ENCODE measurements around the gene STX2.

Gene STX2

DNA sequence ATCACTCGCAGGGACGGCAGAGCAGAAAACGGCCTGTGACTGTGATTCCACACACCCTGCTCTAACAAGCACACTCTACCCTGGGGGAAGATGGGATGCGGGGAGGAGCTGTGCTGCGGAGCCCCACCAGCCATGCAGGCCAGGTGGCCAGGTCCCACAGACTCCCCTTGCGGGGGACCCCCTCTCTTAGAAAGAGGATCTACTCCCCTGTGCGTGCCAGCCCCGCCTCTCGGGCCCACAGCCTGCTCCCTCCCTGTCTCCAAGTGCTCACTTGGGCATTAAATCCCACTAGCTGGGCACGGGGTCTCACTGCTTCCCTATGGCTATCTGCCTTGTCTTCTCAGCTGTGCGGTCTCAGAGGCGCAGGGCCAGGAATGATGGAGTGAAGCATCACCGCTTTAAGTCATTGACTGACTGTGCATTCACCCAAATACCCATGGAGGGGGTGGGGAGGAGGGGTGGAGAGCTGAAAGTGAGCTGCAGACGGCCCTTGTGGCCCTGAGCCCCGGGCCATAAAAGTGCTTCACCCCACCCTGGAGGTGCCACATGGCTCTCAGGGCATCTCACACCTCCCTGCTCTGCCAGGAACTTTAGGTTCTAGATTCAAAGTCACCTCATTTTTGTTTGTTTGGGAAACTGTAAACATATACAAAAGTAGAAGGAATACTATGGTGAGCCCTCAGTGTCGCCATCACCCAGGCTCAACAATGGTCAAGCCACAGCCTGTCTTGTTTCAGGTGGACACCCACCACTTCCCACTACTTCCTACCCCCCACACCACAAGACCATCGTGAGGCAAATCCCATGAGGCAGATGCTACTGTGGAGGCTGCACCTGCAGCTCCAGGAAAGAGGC, 9.4 kb downstream of the STX2 start:
- DNase-seq: no peak

DNA sequence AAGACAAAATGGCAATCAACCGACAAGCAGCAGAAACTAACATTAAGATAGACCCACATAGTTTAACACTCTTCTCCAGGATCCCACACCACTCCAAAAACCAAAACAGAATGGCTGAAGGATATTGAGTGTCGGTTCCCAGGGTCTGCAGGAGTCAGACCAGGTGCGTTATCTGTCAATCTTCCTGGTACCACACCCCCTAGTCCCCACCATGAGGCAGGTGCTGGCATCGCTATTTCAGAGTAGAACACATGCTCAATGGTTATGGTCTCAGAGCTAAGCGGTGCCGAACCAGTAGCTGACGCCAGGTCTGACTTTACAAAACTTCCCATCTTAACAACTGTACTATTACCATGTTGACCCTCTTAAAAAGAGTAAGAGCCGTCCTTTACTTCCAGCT, 10.2 kb downstream of the STX2 start:
- no peak for DNase-seq

DNA sequence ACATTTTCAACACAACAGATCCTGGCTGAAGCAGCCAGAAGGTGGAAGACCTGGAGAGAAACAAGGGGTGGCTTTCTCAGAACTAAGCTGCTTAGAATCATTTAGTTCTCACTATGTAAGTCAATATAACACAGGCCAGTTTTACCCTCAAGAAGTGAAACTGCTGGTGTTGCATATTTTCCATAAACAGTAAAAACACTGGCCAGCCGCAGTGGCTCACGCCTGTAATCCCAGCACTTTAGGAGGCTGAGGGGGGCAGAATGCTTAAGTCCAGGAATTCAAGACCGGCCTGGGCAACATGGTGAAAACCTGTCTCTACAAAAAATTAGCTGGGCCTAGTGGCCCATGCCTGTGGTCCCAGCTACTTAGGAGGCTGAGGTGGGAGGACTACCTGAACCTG, 11.6 kb downstream of the STX2 start:
- DNase-seq: no peak

DNA sequence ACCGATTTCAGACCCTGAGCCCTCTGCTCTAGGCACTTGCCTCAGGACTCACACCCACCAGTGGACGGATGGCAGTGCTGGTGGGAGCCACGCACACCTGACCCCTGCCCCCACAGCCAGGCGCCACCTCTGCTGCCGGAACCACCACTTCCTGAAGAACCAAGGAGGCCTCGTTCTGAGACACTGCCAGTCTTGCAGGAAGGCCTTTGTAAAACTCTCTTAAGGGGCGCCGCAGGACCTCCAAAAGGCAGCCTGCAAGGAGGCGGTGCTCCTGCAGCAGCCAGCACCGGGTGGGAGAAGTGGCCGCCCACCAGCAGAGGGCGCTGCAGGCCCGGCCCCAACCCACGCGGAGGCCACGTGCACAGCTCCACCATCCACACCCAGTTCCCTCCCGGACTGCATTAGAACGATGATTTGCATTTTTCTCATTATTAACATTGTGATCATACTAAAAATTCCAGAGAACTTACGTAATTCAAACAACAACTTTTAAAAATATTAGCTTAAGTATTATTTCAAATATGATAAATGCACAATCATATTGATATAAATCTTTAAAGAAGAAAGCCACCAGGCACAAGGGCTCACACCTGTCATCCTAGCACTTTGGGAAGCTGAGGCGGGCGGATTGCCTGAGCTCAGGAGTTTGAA, 12.8 kb downstream of the STX2 start:
- DNase-seq: peak; percentile 67 to 72

DNA sequence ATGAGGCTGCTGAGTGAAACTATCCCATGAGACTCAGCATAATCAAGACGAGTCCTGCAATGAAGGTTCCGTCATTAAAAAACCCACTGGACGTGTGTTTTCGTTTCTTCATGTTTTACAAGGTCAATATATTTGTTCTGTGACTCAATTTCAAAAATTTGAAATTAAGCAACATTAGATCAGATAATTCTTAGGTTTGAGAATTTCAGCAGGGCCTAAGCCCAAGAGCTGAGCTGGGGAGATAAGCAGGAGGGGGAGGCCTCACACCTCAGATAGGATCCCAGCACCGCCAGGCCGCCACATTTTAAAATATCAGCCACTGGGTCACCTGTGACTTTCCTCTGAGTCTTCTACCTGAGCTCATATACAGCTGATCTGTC, 13.3 kb downstream of the STX2 start:
- DNase-seq: no peak

DNA sequence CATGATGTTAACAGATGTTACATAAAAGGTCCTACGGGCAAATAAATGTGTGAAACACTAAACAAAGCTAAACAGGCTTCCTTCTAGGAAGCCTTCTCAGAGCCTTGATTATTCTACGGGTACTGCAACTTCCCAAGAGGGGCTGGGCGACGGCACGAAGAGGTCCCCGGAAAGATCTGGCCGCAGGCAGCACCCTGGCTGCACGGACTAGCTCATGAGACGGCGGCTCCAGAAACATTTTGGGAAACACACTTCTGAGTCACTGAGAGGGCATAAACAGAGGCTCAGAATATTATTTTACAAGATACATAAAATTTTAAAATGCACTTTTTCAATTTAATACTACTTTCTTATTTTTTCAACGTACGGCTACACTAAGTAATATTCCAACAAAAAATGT, 19.4 kb downstream of the STX2 start:
- DNase-seq: no peak

DNA sequence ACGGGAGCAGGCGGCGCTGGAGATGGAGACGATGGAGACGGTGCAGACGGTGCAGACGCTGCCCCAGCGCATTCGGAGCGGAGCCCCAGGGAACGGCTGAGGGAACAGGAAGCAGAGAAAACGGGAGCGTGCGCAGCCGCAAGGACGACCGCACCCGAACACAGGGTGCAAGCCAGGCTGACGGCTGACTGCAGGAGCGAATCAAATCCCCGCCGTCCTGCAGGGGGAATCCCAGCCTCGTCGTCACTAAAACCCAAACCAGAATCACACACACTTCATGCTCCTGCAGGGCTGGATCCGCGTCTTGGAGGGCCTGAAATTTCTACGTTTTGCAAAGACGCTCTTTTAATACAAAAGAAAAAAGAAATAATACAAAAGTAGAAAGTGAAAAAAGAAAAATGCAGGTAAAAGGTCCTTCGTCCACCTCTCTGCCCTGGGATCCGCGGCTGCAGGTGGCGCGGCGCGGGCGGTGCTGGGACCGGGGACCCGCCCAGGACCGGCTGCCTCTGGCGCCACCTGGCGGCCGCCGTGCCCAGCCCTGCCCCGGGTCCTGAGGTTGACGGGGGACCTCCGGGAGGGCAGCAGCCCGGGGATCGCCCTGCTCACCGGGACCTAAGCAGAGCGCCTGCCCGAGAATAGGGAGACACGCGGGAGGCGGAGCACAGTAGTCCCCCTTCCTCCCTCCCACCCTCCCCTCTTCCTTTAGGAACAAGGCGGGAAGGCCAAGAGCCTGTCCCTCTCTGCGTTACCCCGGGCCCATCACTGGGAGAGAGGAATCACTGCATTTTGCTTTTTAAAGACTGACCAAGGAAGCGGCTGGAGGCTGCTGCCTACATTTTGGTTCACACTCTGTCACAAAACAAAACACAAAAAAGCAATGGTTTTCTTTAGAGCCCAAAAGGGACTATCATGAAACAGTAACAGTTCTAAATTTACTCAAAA, 20.1 kb downstream of the STX2 start:
- peak; percentile 70 to 71 for DNase-seq

DNA sequence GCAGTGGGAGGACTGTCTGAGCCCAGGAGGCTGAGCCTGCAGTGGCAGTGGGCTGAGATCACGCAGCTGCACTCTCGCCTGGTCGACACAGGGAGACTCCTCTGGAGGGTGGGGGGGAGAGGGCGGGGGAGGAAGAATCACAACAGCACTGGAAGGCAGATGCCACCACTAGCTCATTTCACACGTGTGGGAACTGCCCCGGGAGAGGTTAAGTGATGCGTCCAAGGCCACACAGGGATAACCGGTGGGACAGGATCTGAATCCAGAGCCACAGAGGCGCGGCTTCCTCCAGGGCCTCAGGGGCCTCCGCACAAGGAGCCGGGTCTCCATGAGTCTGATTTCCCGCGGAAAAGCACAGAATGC, 20.8 kb downstream of the STX2 start:
- DNase-seq: no peak

DNA sequence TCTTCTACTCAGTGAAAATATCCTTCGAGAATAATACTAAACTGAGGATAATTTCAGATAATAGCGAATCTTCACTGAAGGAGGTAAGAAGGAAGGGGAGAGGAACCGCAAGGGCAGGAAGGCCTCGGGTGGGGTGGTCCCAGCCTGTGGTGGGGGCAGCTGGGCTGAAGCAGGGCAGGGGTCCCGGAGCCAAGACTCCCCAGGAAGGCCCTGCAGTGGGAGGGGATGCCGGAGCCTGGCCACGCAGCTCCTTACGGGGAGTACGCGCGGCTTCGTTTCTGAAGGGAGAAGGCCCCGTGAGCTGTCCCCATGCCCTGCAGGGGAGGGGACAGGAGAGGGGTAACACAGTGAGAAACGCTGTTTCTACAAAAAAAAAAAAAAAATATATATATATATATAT, 21.2 kb downstream of the STX2 start:
- DNase-seq: no peak

DNA sequence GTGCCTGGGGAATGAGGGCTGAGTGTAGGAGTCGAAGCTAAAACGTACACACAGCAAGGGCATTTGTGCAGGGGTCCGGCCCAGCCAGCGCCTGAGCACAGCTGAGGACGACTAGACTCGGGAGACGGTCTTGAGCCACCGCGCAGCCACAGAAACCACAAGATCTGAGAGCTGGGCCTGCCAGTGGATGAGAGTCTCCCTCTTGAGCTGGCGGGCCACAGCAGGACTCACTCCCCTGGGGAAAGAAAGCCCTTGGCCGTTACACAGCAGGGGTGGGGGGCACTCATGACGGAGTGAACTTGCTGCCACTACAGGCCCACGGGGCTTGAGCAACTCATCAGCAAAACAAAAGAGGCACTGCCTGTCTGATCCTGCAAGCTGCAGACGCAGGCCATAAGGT, 23.0 kb downstream of the STX2 start:
- DNase-seq: no peak

DNA sequence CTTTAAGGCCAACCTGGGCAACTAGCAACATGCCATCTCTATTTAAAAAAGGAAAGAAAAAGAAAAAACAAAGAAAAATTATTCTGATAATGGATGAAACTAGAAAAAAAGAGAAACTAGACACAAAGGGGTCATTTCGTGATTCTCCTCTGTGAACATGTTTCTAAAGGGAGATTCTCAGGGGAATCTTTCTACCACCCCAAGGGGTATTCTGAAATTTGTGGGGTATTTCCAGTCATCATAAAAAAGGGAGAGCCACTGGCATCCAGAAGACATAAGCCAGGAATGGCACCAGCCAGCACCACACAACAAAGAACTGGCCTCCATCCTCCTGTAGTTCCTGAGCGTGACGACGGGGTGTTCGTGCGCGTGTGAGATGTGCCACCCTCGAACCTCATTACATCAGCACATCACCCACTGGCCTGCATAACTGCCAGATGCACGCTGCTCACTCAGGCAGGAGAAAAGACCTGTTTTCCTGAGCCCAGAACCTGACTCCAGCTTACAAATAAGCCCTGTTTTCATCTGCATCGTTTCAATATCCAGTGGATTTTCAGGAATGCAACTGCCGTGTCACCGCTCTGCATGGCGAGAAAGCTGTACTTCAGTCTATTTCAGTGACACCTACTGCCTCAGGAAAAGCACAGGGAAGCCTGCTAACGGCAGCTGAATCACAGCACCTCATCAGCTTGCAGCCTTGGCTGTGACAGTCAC, 23.9 kb downstream of the STX2 start:
- DNase-seq: no peak

DNA sequence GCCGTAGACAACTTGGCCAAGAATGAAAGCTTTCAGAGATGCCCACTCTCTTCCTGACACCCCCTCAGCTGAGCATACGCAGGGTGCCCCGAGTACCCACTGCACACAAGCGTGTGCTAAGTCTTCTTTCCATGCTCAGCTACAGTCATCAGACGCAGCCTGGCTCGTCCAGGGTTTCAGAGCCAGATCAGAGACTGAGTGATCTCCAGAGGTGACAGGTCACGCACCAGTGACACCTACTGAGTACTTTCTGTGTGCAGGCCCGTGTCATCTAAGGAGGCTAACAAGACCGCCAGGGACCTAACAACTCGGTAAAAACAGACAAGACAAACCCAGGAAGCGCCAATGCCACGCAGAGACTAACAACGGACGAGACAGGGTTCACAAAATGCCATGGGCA, 25.1 kb downstream of the STX2 start:
- DNase-seq: no peak

DNA sequence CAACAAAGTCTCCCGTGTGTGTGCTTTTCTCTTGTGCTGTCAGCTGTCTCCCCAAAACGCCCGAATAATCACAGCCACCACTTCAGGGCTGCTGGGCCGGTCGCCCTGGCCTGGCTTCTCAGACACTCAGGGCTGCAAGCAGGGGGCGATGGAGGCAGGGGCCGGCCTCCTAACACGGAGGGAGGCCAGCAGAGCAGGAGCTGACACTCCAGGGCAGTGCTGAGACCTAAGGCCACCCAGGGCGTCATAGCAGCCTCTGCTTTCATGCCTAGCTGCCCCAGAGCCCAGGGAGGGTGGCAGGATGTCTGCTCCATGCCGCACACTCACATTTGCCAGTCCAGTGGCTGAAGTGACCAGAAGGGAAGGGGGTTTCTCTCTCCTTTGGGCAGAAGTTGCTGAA, 25.6 kb downstream of the STX2 start:
- DNase-seq: no peak

DNA sequence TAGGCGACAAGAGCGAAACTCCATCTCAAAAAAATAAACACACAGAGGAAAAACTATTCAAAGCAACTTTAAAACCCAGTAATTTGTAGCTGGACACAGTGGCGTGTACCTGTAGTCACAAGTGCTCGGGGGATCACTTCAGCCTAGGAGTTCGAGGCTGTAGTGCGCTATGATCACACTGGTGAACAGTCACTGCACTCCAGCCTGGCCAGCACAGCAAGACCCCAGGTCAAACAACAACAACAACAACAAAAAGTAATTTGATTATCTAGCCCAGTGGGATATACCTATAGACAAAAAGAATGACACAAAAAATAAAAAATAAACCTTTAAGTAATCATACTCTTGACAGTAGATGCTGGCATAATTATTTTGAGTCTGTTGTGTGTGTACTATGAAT, 29.3 kb downstream of the STX2 start:
- DNase-seq: no peak

DNA sequence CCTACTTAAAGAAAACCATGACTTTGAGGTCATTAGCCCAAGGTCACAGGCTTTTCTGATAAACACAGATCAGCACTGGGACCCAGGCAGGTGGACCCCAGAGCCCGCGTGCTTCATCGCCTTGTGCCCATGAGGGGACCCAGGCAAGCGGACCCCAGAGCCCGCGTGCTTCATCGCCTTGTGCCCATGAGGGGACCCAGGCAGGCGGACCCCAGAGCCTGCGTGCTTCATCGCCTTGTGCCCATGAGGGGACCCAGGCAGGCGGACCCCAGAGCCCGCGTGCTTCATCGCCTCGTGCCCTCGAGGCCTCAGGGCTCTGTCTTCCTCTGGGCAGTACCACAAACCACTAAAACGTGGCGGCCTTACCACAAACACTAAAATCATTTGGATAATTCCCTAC, 31.7 kb downstream of the STX2 start:
- DNase-seq: no peak

DNA sequence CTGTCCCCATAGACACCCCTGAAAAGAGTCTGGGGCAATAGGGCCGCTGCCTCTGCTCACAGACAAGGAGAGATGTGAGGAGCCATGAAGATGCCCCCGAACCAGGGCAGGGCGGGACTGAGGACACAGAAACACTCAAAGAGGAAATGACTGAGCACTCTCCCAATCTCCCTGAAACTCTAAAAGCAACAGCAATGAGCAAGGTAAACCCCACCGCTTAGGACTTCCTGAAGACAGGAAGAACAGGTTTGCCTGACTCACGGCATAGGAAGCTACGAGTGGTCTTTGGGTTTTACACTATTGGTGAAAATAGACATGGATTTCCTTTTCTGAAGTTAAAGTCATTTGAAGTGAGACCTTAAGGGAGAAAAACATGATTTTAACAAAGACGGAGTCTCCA, 32.5 kb downstream of the STX2 start:
- no peak for DNase-seq

DNA sequence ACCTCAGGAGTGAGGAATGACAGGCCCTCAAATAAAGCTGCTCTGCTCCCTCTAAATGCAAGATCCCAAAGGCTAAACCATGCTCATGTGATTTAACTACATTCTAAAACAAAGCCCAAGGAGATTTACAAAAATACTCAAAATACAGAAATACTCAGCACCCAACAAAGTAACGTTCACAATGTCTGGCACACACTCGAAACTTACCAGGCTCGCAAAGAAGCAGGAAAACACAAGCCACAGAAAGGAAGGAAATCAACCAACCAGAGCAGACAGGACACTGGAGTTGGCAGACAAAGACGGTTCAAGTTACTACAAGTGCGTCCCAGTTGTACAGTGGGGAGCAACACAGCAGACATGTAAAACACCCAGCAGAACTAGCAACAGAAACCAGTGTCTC, 33.4 kb downstream of the STX2 start:
- DNase-seq: no peak

DNA sequence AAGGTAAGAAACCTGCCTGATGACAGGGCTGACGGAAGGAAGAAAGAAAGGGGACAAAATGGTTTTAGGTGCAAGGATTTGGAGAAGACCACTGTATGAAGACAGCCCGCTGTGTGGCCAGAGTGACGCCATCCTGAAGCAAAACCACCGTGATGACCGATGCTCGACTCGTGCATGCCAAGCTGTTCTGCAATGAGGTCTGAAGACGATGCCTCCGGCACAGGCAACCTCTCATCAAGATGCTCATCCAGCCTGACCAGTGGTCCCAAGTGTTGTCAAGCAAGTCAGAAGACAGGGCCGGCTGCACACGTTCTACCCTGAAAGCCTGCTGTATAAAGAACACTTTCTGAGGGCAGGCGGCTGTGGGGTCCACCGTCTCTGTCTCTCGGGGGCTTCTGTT, 34.8 kb downstream of the STX2 start:
- no peak for DNase-seq

DNA sequence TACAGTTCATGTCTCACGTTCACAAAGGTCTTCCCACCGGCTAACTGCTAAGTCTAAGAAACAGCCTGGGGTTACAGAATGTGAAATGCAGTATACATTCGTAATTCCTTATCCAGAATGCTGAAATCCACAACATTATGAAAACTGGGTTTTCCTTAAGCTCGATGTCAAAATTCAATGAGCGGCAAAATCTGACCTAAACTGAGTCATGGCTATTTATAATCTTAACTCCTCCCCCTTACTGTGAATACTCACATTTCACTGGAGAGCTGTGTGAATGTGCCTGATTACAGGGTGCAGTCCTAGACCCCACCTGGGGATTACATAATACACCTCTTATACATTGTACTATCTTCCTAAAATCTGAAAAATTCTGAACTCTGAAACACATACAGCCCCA, 35.3 kb downstream of the STX2 start:
- DNase-seq: no peak

DNA sequence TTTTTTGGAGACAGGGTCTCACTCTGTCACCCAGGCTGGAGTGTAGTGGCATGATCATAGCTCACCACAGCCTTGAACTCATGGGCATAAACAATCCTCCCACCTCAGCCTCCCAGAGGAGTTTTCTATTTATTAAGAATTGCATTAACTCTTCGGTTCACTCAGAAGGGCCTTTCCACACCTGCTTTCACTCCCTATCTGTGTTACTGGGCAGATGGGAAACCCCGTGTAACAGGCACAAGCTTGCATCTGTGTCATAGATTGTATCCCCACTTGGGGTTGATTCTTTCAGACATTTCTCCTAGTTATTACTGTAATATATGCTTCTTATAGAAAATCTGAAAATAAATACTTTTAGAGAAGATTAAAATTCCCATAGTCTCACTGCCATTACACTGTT, 38.7 kb downstream of the STX2 start:
- no peak for DNase-seq

DNA sequence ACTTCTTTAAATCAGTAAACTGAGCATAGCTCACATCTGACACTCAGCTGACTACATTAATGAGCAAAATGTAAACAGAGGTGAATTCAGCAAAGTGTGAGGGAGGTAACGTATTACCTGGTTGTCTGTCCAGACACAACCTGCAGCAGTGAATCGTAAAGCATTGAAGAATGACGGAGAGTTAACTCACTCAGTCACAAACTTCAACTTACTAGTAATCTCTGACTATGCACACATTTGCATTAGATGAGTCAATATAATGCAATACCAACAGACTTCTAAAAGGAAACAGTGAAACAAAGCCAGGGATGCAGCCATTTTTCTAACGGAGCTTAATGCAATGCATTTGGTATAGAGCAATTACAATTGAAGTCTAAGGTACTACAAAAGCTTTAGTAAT, 40.0 kb downstream of the STX2 start:
- no peak for DNase-seq

DNA sequence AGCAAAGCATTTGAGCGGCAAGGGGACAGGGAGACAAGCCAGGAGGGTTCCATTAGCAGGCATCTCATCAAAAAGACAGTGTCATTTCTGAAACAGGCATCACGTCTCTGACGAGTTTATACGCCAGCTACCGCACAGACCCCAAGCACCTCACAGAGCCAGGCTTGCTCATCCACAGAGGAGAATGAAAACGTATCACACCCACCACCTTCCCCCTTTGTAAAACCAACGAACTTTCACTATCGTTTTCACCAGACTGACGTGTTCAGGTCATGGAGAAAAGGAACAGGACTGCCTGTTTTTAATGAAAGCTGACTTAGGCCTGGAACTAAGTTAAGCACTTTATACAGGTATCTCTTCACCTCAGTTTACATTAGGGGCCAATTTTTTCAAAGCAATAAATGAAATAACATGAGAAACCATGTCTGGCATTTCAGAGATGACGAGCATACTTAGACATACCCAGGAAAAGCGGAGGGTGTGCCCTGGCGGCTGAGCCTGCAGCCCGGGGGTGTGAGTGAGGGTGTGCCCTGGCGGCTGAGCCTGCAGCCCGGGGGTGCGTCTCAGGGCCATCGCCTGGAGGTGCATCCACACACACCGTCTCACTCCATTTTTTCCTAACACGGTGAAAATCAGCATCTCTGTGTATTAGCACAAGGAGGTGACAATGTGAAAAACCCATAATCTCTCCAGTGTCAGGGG, 41.9 kb downstream of the STX2 start:
- peak in 1 of 2 donors; percentile 70 for DNase-seq
